Muscle of leg (tissue), 11 donors: ENCODE results near the gene MDFI. TPM values are rescaled to one million over a fixed set of nuclear protein-coding genes. Genes with fewer than 3 reads are reported as not detected.

Source experiments
- DNase-seq: peaks from one replicate; pipeline ENCODE4 v3.0.0; 2013
- H3K27ac ChIP-seq: one replicate; pipeline ENCODE4 v1.5.1; 2013; ENCODE audit warnings: mild to moderate bottlenecking, low read length, control low read depth
- H3K27me3 ChIP-seq: one replicate; pipeline ENCODE4 v1.6.1; 2013; ENCODE audit warnings: low read length; ENCODE audit not compliant: control insufficient read depth, insufficient read depth
- H3K36me3 ChIP-seq: one replicate; pipeline ENCODE4 v1.6.1; 2013; ENCODE audit warnings: low read length; ENCODE audit not compliant: control insufficient read depth, insufficient read depth
- H3K4me1 ChIP-seq: one replicate; pipeline ENCODE4 v1.6.1; 2013; ENCODE audit warnings: low read length; ENCODE audit not compliant: control insufficient read depth, insufficient read depth
- H3K4me3 ChIP-seq: one replicate; pipeline ENCODE4 v1.5.1; 2013; ENCODE audit warnings: low read length, control low read depth
- H3K9me3 ChIP-seq: replicated peaks from 2 replicates; pipeline ENCODE4 v1.6.1; 2013; ENCODE audit warnings: low read depth, low read length; ENCODE audit not compliant: control insufficient read depth
- WGBS: methylation state at CpG from one replicate; pipeline ENCODE4 v1.1.5; 2013; ENCODE audit warnings: missing lambda C conversion rate; ENCODE audit not compliant: insufficient coverage; 5-methylcytosine and 5-hydroxymethylcytosine counted together
- polyA plus RNA-seq, 8 donors: library from polyadenylated mRNA; unstranded; fragments of 120-200 nt; gene quantifications; one replicate each; pipeline versions ENCODE4 v1.2.1 to v1.2.3, GENCODE V29; 2013; ENCODE audit warnings: inconsistent platforms in 1 of 8, low replicate concordance in 1 of 8; ENCODE audit not compliant: insufficient read length in 8 of 8, insufficient read depth in 1 of 8
- total RNA-seq: library from RNA; stranded (reverse); fragments of 120-200 nt; gene quantifications from one replicate; pipeline ENCODE4 v1.2.4, GENCODE V29; 2013

Gene MDFI
- total and polyA plus RNA-seq, 9 donors, result 47.7 to 86.3 (median 77.4) TPM

DNA sequence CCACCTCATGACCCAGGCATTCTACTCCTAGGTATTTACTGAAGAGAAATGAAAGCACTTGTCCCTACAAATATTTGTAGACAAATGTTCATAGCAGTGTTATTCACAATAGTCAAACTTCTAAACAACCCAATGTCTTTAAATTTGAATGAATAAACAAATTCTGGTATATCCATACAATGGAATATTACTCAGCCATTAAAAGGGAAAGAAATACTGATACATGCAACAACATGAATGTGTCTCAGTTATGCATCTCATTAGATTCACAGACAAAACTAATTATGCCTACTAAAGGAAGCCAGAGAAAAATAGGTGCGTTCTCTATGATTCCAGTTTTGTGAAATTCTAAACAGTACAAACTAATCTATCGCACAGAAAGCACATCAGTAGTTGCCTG, 30.7 kb downstream of the MDFI start:
- Histone ChIP-seq H3K4me3 (no peak overlapping the region), H3K4me1 (peaks cover 20% of the 10 kb centered on the region), H3K9me3 (no peaks in the 10 kb centered on the region), H3K27ac (no peak overlapping the region), H3K27me3 (peaks cover 4% of the 10 kb centered on the region), H3K36me3 (no peaks in the 10 kb centered on the region)
- WGBS, result no CpG with 5 or more reads among the region's 2 CpGs
- DNase-seq, result no peak

DNA sequence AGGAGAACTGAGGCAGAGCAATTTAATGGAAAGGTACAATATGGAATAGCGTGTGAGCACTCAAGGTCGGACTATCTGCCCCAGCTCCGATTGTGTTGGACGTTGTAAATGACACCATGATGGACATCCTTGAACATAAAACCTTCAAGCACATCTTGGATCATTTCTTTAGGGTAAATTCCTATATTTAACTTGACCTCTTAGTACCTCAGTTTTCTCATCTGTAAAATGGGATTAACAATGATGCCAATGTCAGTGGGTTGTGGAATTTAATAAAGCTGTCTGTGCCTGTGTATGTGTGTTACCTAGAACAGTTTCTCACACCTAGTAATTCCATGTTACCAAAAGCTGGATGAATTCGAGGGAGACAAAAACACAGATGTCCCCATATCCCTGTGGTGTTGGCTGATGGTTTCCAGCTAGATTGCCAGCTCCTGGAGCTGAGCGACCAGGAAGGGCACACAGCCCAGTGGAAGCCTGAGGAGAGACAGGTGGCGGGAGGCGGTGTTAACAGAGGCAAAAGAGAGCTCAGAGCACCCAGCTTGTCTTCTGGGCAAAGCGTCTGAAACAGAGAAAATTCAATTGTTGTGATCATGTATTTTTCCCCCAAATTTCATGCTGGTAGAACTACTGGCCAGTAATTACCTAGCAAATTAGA, 32.6 kb downstream of the MDFI start:
- Histone ChIP-seq H3K9me3 (no peaks in the 10 kb centered on the region), H3K4me3 (no peak overlapping the region), H3K4me1 (peaks cover 34% of the 10 kb centered on the region), H3K27ac (no peak overlapping the region), H3K27me3 (peaks cover 4% of the 10 kb centered on the region), H3K36me3 (no peaks in the 10 kb centered on the region)
- no peak for DNase-seq
- 55% methylated on average over 6 of the region's 9 CpGs for WGBS

DNA sequence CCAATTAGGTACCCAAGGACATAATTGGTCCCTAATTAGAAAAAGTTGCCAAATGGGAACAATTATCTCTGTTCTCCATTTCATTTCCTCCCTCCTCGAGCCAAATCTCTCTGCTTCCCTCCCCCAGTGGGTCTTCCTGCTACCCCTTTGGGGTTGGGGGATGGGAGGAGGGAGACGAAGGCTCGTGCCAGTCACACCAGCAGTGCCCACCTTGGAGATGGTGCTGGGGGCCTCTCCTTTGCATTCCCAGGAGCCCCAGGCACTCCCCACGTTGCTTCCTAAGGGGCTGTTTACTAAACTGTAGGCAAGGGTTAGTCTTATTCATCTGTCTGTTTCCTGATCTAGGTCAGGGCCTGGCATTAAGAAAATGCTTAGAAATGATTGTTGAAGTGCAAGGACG, 33.1 kb downstream of the MDFI start:
- no peak for DNase-seq
- Histone ChIP-seq H3K36me3 (no peaks in the 10 kb centered on the region), H3K27me3 (peaks cover 4% of the 10 kb centered on the region), H3K27ac (no peak overlapping the region), H3K4me1 (peaks cover 36% of the 10 kb centered on the region), H3K9me3 (no peaks in the 10 kb centered on the region), H3K4me3 (no peak overlapping the region)
- WGBS, result 67% methylated on average over 1 of the region's 5 CpGs

DNA sequence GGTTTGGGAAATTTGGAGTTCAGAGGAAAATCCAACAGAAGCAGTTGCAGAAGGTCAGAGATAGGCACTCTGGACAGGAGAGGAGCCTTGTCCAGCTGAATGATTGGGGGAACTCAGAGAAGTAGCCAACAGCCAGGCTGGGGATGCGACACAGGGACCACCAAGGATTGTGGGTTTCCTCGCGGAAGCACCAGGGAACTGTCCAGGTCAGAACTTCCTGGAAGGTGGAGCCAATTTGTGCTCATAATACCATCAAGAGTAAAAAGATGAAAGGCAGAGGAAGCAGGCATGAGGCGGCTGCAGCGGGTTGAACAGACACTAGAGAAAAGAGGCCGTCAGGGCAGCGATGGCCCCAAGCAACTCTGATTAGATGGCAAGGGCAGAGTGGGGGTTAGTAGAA, 33.7 kb downstream of the MDFI start:
- Histone ChIP-seq H3K36me3 (no peaks in the 10 kb centered on the region), H3K27ac (no peak overlapping the region), H3K9me3 (no peaks in the 10 kb centered on the region), H3K4me1 (peaks cover 36% of the 10 kb centered on the region), H3K4me3 (no peak overlapping the region), H3K27me3 (peaks cover 4% of the 10 kb centered on the region)
- WGBS, result 86% methylated on average over 3 of the region's 7 CpGs
- DNase-seq, result no peak

DNA sequence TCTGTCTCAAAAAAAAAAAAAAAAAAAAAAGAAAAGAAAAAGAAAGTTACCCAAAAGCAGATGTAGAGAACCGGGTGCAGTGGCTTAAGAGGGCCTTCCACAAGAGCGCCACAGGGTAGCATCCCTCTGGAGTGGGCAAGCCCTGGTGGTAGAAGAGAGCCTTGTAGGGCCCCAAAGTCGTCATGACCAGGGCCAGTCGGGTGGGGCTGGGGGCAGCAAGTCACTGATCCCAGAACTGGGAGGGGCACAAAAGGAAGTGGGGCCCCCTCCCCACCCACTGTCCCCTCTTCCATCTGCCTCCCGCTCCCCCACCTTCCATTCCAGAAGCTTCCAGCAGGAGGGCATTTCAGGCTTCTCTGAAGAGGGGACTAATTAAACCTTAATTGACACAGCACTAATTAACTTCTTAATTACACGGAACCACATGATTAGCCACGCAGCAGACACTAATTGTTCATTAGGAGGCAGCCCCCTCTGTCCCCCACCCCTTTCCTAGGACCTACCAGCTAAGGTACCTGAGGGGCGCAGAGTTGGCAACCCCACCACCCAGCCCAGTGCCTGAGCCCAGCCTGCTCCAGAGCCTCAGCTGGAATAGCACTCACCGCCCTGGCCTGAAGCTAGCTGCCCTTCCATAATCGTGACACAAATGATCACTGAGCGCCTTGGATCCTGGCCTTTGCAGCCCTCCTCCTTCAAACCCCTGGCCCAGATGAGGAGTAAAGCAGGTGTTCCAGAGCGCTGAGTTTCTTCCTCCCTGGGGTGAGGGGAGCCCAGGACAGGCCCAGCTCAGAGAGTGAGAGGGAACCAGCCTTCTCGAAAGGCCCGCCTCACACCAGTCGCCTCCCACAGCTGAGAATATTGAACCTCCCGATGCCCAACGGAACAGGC, 34.8 kb downstream of the MDFI start:
- Histone ChIP-seq H3K4me3 (no peak overlapping the region), H3K9me3 (no peaks in the 10 kb centered on the region), H3K27me3 (peaks cover 4% of the 10 kb centered on the region), H3K27ac (no peak overlapping the region), H3K36me3 (no peaks in the 10 kb centered on the region), H3K4me1 (peaks cover 36% of the 10 kb centered on the region)
- DNase-seq, result no peak
- WGBS, result 72% methylated on average over 10 of the region's 17 CpGs

DNA sequence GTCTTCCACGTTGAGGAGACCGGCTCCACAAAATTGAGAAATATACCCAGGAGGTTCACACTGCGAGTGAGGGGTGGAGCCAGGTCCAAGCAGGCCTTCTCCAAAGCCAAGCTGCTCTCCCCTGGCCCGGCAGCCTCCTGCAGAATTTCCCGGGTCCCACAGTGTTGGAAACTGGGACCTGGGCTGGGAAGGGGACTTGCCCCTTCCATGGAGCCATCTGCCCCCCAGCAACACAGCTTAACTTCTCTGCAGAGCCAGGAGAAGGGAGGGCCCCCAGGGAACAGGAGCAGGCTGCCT, 35.4 kb downstream of the MDFI start:
- Histone ChIP-seq H3K4me1 (peaks cover 36% of the 10 kb centered on the region), H3K9me3 (no peaks in the 10 kb centered on the region), H3K36me3 (no peaks in the 10 kb centered on the region), H3K4me3 (no peak overlapping the region), H3K27ac (no peak overlapping the region), H3K27me3 (peaks cover 4% of the 10 kb centered on the region)
- WGBS, result 45% methylated on average over 5 of the region's 5 CpGs
- DNase-seq, result no peak

DNA sequence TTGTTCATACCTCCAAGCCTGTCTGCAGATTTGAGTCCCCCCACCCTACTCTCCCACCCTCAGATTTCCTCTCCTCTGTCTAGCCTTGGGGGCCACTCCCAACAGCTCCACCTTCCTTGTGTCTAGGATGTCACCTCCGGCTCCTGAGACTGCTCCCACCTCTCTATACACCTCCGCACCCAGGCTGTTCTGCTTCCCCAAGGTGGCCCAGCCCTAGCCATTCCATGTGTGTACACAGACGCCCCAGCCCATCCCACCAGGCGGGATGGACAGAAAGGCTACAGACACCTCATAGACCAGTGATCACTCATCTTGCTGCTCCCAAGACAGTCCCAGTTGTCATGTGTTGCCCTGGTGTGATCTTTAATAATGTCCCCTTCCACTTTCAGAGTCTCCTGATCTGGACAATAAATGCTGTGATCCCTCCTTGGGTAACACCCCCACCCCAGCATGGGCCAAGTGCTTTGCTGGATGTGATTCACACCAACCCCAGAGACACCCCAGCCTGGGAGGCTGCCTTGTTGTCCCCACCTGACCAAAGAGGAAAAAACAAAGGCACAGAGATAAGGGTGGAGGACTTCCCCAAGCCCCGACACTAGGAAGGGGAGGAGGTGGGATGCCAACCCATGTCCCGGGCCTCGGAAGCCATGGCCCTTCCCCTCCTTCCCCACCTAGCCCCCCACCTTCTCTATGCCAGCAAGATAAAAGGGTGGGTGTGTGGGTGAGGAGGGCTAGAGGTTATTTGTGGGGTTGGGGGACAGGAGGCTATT, 36.1 kb downstream of the MDFI start:
- Histone ChIP-seq H3K9me3 (no peaks in the 10 kb centered on the region), H3K27ac (no peak overlapping the region), H3K4me1 (peaks cover 36% of the 10 kb centered on the region), H3K27me3 (peaks cover 4% of the 10 kb centered on the region), H3K4me3 (no peak overlapping the region), H3K36me3 (no peaks in the 10 kb centered on the region)
- DNase-seq, result no peak
- 91% methylated on average over 4 of the region's 7 CpGs for WGBS

DNA sequence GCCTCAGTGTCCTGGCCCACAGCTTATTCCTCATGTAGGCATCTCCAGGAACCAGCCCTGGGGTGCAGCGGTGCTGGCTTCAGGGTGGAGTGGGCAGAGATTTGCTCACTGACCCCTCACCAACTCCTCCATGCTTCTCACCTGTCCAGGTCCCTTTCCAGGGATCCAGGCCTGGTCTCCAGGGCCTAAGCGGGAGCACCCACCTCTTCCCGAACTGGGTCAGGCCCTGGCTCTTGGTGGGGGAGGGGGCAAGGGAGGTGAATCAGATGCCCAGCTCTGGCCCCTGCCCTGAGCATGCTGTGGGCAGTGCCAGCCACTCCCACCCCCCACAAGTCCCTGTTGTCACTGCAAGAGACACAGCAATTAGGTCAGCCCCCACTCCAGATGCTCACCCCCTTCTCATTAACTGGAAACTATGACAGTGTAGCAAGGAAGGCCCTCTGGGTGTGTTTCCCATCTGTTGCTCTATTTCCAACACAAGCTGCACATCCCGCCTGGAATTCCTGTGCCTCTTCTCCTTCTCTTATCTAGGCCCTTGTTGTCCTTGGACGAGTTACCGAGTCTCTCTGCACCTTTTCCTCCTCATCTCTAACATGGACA, 37.0 kb downstream of the MDFI start:
- DNase-seq, result peak; percentile 80
- Histone ChIP-seq H3K9me3 (no peaks in the 10 kb centered on the region), H3K27me3 (peaks cover 4% of the 10 kb centered on the region), H3K4me3 (no peak overlapping the region), H3K36me3 (no peaks in the 10 kb centered on the region), H3K4me1 (peaks cover 36% of the 10 kb centered on the region), H3K27ac (no peak overlapping the region)
- 49% methylated on average over 3 of the region's 6 CpGs for WGBS

DNA sequence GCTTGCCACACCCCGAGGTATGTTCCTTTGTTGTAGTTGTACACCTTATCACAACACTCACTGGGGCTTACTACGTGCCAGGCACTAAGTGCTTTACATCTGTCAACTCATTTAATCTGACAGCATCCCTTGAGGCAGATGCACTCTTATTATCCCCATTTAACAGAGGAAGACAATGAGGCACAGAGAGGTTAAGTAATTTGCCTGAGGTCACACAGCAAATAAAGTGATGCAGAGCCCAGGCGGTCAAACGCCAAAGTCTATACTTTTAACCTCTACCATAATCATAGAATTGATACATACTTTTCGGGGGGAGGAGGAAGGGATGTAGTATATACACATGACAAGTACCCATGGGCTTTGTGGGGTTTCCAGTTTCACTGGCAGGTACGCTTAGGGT, 37.7 kb downstream of the MDFI start:
- H3K36me3 ChIP-seq, result no peaks in the 10 kb centered on the region
- peaks cover 36% of the 10 kb centered on the region for H3K4me1 ChIP-seq
- H3K27ac ChIP-seq, result no peak overlapping the region
- H3K9me3 ChIP-seq, result no peaks in the 10 kb centered on the region
- peaks cover 4% of the 10 kb centered on the region for H3K27me3 ChIP-seq
- DNase-seq, result no peak
- H3K4me3 ChIP-seq, result no peak overlapping the region
- WGBS, result 83% methylated on average over 1 of the region's 6 CpGs

DNA sequence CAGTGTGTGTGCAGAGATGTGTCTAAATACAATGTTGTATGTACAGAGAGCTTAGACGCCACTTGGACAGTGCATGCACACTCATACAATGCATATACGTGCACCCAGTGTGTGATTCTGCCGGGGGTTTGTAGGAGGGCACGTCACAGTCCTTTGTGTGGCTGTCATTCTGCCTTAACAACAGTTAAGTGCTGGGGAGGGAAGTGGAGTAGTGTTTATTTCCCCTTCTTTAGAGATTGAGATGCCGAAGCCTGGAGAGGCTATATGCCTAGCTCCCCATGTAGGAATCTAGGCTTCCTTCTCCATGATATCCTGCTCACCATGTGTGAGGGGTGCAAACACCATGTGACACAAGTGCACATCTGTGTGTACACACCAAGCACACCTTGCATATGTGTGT, 38.2 kb downstream of the MDFI start:
- DNase-seq, result no peak

More for the DNA sequence above, 38.2 kb downstream of the MDFI start:
- 57% methylated on average over 2 of the region's 5 CpGs for WGBS
- H3K4me1 ChIP-seq, result peaks cover 31% of the 10 kb centered on the region
- H3K36me3 ChIP-seq, result no peaks in the 10 kb centered on the region
- peaks cover 4% of the 10 kb centered on the region for H3K27me3 ChIP-seq
- no peaks in the 10 kb centered on the region for H3K9me3 ChIP-seq
- no peak overlapping the region for H3K4me3 ChIP-seq
- H3K27ac ChIP-seq, result no peak overlapping the region
